Stimulated activated CD4-positive, alpha-beta T cell treated with anti-CD3 and anti-CD28 coated beads, TNF-alpha, amount 100 ng/mL, for 48 hours (primary cell): ENCODE measurements around the gene KCNK10.
"Not testable (repeated sequence)": the region's sequence is repeated elsewhere in the genome, so short reads cannot be mapped to it uniquely, and the experiment has no call there.

Source experiments
- DNase-seq, 3 donors: peaks; one replicate each; pipeline ENCODE4 v3.0.0-alpha.2; 2020; ENCODE audit warnings: low read depth in 3 of 3

Gene KCNK10

GRCh38 chr14:88270776-88271175 is 52.3 kb downstream of the KCNK10 start:
- no peak for DNase-seq

DNA sequence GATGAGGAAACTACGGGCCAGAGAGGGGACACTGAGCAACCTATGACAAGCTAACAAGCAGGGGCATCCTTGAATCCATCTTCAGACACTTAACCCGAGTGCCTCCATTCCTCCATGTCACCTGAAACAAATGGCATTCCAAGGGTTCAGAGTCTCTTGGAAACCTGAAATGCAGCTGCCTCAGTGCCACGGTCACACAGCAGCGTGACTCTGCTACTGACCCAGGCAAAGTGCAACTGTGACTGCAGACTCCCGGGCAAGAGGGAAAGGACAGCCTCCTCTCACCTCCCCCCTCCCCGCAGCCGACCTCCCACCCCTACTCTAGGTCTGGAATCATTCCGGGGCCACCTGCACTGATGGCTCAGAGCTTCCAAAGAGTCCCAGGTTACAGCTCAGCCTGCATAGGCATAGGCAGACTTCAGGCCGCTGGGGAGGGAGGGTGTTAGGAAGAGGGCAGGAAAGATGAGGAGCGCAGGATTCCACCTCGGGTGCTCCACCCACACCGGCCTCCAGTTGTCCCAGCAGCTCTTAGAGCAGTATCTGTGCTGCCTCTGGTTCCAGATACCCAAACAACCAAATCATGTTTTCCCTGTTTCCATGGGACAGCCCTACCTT is 53.2 kb downstream of the KCNK10 start:
- no peak for DNase-seq

DNA sequence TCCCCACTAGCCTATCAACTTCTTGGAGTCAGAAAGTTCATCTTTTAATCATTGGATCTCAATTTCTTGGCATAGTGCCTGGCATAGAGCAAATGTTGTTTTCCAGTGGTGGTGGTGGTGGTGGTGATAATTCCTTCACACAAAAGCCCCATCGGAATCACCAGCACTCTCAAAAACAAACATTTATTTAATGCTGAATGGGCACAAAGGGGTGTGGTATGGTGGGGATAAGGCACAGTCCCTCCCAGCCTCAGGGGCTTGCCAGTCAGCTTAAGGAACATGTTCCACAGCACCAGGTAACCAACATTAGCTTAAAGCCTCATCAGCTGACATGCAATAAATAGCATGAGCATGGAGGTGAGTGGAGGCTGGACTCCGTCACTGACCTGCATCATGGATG is 56.6 kb downstream of the KCNK10 start:
- no peak for DNase-seq

DNA sequence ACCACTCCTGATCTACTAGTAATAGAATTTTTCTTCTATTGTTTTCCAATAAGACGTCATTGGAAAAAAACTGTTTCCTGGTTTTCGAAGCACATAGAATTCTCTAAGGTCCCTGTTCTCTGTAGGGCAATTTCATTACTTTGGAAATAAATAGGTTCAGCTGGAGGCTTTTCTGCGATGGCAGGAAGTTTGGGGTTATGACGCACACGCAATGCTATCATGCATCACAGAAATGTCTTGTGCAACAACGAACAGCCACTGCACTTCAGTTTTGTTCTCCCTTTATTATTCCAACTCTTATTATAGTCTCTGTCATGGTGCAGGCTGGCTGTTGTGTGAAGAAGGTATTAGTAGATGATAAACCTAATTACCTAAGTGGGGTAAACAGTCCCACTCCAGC is 59.0 kb downstream of the KCNK10 start:
- DNase-seq, result no peak

- DNase-seq, result not testable (repeated sequence)
These were observed 61.8 kb downstream of the KCNK10 start for GRCh38 chr14:88261302-88261701.

- DNase-seq, result no peak
These were observed 65.0 kb downstream of the KCNK10 start for GRCh38 chr14:88258021-88258420.

DNA sequence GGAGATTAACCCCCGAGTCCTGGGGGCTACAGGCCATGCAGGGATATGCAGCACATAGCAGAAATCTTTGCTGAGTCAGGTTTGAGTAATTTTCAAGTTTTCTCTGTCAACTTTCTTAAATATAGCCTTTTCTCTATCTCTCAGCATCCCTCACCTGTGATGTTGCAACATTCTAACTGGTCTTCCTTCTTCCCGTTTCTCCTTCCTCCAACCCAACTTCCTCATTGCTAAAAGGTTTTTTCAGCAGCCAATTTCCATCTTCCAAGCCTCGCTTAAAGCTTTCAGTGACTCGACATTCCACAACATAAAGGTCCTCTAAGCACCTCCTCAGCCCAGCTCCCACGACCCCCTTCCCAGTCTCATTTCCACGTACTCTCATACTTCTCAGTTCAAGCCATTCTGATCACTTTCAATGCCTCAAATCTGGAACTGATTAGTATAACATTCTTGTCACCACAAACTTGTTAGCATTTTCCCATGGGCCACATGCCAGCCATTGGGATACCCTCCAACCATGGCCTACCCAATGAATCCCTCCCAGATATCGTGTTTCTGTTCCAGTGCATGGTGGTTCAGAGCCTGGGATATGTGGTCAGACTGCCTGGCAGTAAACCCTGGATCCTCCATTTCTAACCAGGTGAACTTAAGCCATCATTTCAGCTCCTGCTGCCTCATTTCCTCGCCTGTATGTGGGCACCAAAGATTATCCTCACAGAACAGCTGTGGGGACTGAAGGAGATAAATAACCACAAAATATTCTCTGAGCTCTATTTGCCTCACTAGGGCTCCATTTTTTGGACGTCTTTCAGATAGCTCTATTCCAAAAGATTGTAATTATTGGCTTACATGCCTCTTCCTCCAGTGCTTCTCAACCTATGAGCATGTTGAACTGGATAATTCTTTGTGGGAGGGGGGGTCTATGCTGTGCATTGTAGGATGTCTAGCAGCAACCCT is 65.8 kb downstream of the KCNK10 start:
- DNase-seq, result no peak

- DNase-seq, result no peak
These were observed 67.3 kb downstream of the KCNK10 start for GRCh38 chr14:88255798-88256197.

DNA sequence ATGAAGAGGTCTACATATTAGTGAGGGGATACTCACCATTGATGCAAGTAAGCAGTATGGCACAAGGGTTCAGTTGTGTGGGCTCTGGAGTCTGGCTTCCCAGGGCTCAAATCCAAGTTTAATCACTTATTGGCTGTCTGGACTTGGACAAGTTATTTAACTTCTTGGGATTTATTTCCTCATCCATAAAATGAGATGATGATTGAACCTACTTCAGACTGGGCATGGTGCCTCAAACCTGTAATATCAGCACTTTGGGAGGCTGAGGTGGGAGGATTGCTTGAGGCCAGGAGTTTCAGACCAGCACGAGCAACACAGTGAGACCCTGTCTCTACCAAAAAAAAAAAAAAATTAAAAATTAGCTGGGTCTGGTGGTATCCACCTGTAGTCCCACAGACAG is 67.9 kb downstream of the KCNK10 start:
- no peak for DNase-seq

GRCh38 chr14:88252498-88252897 is 70.6 kb downstream of the KCNK10 start:
- DNase-seq, result no peak

GRCh38 chr14:88251650-88252049 is 71.4 kb downstream of the KCNK10 start:
- no peak for DNase-seq

DNA sequence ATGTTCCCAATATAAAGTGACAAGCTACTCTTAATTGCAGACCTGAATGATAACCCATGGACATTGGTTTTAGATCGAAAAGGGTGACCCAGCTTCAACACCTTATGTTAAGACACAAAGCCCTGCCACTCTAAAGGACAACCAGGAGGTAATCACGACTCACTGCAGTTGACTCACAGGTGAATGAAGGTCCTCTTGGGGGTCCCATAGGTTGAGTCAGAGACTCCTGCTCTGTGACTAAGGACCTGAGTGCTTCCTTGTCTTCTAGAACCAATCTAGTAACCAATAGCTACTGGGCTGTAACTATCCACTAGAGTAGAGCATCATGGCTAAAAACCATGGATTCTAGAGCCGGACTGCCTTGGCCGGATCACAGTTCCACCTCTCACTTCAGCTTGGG is 73.8 kb downstream of the KCNK10 start:
- no peak for DNase-seq

- DNase-seq, result no peak
These were observed 74.5 kb downstream of the KCNK10 start for GRCh38 chr14:88248606-88249005.

DNA sequence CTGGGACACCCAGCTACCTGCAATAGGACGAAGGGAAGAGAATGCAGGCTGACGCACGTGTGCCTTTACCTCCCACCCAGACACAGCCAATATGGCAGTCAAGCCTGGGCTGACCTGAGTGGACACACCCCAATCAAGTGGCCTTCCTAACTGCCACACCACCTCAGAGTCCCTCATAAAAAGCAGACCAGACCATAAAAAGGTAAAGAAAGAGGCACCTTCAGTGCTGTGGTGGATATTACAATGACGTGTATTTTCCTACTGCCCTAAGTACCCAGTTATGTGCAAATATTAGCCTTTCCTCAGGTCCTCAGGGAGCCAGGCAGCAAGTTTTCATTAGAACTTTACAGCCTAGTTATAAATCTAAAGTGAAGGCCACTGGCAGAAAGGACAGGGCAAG is 75.8 kb downstream of the KCNK10 start:
- DNase-seq, result no peak

DNA sequence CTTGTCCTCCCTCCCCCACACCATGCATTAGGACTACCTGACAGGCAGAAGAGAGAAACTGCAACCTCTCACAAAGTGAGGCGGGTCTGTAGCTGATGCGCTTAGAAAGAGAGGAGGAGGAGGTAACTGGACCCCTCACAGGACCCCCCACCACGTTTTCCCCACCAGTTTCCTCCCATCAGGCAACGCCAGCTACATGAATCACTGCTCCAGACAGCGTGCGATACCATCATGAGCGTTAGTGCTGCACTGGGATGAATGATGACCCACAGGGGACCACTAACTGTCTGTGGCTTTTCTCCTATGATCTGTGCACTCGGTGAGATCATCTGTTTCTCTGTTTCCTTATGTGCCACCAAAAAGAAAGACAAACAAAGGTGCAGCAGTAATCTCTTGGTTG is 77.7 kb downstream of the KCNK10 start:
- DNase-seq, result no peak

GRCh38 chr14:88243946-88244345 is 79.1 kb downstream of the KCNK10 start:
- DNase-seq, result no peak

- DNase-seq, result no peak
These were observed 80.6 kb downstream of the KCNK10 start for GRCh38 chr14:88242446-88242845.

DNA sequence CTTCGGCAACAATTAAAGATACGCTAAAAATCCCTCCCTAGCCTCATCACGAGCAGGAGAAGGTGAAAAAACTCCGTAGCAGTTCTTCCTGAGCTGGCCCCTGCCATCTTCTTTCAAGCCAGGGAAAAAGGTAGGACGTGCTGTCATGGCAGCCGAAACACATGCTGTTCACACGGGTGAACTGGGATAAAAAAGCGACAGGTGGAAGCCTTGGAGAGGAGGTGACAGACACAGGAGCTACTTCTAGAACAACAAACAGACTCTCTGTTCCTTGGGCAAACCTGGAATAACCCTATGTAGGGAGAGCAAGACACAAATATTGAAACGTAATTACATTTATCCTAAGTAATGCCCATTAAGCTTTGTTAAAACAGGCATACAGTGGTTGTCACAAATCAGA is 81.3 kb downstream of the KCNK10 start:
- DNase-seq, result no peak

DNA sequence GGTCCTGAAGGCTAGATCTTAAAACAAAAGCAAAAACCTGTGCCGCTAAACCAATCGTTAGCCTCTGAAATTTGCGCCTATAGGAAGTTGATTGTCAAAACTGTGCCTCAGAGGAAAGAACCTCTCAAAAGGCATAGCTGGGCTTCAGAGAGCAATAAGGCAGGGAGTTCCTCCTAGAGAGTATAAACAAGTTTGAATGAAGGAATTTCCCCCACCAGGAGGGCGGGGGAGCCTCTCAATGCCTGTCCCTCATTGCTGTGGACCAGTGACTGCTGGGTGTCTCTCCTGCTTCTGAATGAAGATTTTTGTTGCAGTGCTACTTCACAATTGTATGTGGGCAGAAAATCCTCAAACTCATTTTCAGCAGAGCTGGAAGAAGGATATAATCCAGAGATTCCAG is 88.6 kb downstream of the KCNK10 start:
- DNase-seq, result no peak

DNA sequence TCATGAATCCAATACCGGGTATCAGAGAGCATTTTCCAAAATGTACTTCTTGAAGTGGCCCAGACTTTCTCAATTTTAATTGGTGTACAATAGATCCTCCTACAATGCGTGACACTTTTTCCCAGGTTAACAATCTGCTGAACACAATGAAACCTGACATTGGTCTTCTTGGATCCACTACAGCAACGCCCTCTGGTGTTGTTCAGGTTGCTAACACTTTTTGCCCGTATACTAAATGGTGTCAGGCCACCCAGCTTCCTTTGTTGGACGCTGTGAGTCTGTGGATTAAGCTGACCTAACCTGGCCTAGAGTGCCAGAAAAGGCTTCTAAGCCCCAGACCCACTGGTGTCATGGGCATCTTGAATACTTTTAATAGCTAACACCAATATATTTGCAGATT is 89.2 kb downstream of the KCNK10 start:
- no peak for DNase-seq

DNA sequence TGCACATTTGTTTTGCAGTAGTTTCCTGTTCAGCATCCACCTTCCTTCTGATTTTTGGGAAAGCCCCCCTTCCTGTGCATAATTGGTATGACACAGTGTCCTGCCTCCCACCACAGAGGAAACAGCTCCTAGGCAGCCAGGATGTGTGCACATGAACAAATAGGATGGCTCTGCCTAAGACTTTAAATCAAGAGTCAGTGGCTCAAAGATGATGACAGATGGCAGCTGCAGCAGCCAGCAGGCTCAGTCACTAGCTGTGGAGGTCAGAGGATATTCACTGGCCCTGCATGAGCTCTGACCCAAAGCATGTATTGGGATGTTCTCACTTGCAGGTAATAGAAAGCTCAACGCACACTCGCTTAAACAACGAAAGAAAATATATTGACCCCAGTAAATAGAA is 90.3 kb downstream of the KCNK10 start:
- no peak for DNase-seq

- no peak for DNase-seq
These were observed 91.5 kb downstream of the KCNK10 start for GRCh38 chr14:88231603-88232002.

DNA sequence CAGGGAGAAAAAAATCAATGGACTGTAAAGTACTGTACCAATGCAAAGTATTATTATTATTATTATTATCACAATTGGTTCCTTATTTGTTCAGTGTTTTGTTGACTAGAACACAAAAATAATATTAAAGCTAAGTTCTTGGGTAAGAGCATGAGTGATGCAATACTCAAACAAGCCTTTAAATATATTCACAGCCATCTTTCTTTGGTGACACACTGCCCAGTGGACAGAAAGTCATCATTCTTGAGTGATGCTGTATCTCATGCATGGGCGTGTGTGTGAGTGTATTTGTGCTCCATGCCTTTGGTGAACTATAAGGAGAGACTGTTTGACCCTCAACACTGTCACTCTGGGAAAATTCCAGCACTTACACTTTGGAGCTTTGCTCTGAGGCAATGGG is 93.6 kb downstream of the KCNK10 start:
- DNase-seq, result no peak
